Activated CD8-positive, alpha-beta memory T cell treated with anti-CD3 and anti-CD28 coated beads for 24 hours (primary cell): Measurements from ENCODE around the gene PACRG.

Source experiments
- DNase-seq: peaks from one replicate; pipeline ENCODE4 v3.0.0-alpha.2; 2020

Gene PACRG

DNA sequence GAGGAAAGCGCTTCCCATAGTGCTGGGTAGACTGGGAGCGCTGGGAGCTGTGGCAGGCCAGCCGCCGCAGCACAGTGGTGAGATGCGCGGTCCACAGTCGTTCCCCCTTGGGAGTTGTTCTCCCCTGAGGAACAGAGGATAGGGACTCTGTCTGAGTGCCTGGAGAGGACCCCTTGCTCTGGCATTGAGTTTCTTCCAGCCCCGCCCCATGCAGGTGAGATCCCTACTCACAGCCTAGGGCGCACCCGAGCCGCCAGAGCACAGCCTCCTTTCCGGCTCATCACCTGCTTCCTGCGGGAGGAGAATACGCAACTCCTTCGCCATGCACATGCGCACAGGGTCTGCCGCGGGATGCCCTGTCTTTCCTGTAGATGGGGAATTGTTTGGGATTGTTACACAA, 140.6 kb downstream of the PACRG start:
- DNase-seq, result no peak

DNA sequence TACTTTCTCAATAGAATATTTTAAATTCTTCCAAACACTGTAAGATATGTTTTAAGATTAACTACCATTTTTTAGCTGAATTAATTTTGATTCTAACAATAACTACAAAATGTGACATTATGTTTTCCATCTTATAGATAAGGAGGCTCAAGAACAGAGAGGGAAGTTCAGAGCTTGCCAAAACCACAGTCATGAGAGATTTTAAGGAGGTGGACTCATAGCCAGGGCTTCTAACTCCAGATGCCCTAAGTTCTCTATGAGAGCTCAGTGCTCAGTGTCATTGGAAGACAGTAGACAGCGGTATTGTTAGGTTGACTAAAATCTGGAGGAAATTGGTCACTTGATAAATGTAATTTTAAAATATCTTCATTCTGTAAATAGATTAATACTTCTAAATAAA, 144.2 kb downstream of the PACRG start:
- DNase-seq, result no peak

DNA sequence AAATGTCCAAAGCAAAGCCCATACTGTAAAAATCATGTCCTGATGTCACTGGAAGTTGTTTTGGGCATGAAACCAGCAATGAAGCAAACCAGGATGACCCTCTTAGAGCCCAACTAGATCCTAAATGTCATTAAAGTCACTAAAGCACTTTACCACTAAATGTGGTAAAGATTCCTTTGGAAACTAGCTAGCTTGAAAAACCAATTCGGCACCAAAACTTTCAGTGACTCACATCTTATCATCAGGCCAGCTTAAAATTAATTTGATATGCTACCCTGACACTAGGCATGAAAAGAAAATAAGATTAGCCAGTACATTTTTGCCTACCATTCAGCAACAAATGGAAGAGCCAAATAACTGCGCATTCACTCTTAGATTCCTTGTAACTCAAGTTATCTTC, 145.8 kb downstream of the PACRG start:
- DNase-seq, result no peak

DNA sequence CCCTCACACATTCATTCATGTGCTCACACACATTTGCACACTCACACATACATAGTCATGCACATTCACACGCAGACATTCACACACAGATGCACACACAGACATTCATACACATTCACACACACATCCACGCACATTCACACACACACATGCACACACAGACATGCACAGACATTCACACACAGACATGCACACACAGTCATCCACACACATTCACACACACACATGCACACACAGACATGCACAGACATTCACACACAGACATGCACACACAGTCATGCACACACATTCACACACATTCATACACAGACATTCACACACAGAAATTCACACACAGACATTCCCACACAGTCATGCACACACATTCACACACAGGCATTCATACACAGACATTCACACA, 147.3 kb downstream of the PACRG start:
- no peak for DNase-seq

DNA sequence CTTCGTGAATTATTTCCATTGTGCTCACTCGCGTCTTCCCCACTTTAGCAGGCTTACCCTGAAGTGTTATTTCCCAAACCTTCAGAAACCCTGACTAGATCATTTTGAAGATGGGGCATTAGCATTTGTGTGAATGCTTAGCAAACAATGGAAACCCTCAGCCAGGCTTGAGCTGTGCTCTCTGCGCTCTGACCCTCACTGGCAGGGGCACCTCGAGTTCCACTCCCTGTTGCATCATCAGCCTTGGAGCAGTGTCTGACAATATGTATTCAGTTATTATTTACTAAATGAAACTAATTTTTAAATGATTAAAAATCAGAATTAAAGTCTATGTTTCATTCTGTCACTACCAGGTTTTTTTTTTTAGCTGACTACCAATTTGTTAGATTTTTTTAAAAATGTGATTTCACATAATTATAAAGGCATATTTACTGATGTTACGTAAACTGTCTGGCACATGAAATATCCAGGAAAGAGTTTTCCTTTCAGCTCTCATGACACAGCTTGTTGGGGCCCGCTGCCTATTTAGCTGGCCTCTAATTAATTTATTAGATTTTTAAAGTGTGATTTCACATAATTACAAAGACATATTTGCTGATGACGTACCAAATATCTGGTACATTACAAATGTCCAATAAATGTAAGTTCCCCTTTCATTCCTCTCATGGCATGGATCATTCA, 155.2 kb downstream of the PACRG start:
- DNase-seq, result no peak

DNA sequence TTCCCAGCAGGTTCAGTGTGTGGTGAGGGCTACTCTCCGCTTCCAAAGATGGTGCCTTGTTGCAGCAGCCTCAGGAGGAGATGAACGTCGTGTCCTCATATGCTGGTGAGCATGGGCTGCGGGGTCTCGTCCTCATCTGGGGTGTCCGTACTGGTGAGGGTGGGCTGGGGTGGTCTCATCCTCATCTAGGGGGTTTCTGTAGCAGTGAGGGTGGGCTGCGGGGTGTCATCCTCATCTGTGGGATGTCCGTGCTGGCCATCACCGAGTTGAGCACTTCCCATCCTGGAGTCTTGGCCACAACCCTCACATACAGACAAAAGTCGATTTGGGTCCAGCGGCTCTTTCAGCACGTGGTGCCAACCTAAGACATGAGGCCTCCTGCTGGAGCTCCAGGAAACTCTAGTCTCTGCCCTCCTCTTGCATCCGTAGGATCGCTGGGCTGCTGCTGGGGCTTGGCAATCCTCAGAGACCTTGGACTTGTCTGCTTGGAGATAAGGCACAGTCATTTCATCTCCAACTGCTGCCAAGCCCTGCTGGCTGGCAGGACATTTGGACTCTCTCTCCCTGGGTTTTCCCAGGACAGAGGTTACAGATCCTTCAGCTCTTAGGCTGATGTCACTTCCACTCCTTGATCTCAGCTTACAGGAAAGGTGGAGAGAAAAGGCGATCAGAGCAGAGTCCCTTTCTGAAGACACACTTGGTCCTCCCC, 160.4 kb downstream of the PACRG start:
- no peak for DNase-seq

DNA sequence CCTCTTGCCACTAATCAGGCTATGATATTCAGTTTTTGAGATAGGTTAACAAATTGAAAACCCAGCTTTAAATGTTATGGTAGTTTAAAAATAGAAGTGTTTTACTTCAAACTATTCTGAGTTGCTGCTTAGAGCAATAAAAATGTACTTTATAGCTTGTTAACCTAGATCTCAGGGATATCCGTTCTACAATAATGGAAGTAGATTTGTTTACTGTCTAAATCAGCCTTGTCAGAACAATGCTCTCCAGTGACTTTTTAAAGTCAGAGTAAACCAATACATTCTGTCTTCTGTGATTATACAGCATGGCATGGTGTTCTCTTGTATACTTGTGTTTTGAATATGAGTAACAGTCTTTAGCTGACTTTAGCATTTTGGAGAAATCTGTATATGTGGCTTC, 161.5 kb downstream of the PACRG start:
- no peak for DNase-seq

DNA sequence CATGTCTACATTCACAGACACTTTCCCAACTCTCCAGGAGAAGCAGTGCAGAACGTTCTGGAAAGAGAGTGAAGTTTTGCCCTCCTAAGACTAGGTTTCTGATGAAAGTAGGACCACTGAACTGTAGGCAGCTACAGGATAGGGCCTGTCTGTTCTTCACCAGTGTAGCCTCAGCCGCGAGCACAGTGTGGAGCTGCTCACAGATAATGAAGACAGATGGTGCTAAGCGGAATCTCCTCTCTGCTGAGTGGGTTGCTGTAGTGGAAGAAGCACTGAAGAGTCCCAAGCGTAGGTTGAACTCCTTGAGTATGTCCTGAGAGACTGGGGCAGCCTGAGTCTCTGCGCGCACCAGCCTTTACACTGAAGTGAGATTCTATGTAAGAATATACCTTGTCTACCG, 170.2 kb downstream of the PACRG start:
- DNase-seq, result no peak

DNA sequence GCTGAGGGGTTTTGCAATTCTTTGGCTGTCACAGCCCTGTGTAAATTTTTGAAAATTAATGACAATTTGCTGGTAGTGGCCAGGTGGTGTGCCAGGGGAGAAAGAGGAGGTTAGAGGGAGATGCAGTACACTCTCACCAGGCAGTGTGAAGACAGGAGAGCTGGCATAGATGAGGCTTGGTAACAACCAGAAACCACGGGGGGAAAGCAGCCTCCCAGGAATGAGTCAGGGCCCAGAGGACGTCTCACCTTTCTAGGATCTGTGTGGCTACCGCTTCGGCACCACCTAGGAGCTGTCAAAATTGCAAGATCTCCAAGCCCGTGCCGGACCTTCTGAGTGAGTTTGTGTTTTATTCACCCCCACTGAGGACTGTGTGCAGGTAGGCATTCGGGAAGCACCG, 171.4 kb downstream of the PACRG start:
- DNase-seq, result no peak

DNA sequence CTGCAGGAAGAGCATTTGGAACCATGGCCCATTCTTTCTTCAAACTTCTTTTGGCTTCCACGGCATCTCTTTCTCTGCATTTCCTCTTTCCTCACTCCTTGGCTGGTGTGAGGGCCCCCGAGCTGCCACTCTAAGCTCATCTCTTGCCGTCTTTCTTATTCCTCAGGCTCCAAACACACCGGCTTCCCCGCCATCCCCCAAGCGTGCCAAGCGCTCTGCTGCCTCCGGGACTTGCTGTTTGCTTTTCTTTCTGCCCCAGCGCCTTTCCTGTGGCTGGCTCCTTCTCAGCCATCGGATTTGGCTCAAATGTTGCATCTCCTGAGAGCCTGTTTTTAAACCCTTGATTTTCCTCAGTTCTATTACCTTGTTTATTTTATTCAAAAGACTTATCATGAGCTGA, 172.7 kb downstream of the PACRG start:
- DNase-seq, result no peak

DNA sequence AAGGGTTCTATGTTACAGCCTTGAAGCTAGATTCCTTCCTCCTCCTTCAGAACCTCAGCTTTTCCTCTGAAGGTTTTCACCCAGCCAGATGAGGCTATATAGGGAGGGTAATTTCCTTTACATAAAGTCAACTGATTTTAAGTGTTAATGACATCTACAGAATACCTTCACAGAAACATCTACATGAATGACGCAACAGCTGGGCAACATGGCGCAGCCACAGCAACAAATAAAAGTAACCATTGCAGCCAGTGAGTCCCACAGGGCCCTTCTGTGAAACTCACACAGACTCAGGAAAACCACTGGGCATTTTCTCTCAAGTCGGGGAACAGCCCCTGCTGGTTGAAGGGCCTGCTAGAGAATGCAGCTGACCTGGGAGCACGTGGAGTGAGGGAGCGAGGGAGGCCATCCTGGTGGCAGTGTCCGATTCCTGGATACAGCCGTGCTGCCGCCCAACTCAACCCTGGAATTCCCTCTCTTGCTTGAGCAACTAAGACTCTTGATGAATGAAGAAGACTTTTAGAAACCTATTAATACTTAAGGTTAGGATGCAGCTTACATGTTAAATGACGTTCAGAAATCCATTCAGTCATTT, 176.4 kb downstream of the PACRG start:
- DNase-seq, result no peak

DNA sequence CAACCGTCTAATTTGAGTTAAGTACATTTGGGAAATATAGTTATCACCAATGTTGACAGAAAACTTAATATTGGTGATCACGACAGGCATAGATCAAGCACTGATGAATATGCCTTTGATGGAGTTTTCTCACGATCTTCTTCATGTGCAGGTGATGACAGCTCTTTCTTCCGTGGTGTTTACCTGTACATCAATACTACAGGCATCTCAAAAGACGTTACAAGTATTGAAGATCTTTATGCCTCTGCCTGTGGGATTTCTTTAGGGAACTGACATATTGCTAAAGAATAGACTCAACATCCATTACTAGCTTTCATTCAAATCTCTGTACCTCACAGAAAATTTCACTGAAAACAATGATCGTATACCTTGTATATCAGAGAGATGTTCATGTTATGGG, 178.7 kb downstream of the PACRG start:
- DNase-seq, result no peak

DNA sequence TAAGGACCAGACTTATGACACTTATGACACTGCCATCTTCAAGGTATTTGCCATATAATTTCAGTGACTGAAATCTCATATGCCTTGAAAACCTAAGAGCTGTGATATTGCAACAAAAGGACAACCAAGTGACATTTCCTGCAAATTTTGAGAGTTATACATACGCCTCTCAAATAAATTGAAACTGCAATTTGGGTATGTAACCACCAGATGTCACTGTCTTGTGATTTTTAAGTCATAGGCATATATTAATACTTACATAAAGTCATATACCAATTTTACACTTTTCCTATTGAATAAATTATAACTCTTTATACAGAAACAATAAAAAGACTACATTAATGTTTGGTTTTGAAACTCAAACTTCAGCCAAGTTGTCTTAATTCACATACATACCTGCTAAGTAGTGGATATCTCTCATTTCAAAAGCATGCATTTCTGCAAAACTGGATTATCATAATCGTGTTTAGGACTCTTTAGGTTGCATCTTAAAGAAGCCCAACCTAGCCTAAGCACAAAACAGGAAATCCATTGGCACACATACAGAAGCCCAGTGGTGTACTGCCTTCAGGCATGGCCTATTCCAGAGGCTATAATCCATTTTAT, 180.2 kb downstream of the PACRG start:
- no peak for DNase-seq

DNA sequence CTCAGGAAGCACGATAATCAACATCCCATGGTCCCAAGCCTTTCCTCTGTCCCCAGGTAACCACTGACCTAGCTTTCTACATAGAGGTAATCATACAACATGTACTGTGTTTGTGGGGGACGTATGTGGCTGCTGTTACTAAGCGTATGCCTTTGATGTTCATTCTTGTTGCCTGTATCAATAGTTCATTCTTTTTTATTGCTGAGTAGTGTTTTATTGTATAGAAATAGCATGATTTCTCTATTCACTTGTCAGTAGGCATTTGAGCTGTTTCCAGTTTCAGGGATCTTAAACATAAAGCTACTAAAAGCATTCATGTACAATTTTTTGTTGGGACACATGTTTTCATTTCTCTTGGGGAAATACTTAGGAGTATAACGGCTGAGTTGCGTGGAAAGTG, 185.4 kb downstream of the PACRG start:
- DNase-seq, result no peak

DNA sequence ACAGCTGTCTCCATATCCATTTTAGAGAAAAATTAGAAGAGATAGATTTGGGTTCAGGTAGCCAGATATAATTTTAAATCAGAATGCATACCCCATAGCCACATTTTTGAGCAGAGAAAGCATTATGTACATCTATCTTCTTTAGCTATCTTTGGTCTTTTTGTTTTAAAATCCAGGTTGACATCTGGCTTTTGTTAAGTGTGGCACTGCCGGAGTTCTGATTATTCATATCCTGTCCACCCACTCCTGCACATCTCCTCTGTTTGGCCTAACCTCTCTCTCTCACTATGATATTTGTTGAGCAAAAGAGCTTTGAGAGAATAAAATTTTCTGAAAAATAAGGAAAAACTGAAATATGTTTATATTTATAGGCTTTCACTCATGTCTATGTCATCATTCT, 189.7 kb downstream of the PACRG start:
- no peak for DNase-seq

DNA sequence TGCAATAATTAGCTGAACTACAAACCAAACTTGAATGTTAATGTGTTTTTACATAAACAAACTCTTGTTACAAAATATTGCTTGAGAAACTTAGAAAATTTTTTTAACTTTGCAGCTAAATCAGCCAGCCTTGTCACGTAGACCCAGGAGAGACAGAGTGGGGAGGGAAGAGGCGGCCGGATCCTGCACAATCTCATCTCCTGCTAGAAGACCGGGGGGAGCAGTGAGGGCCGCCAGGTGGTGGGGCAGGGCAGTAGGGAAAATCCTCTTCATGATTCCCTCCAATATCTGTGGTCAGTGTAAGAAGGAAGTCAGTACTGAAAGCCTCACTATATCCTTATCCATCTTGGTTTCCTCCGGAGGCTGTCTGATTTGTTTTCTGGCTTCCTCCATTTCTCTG, 193.3 kb downstream of the PACRG start:
- DNase-seq, result no peak

DNA sequence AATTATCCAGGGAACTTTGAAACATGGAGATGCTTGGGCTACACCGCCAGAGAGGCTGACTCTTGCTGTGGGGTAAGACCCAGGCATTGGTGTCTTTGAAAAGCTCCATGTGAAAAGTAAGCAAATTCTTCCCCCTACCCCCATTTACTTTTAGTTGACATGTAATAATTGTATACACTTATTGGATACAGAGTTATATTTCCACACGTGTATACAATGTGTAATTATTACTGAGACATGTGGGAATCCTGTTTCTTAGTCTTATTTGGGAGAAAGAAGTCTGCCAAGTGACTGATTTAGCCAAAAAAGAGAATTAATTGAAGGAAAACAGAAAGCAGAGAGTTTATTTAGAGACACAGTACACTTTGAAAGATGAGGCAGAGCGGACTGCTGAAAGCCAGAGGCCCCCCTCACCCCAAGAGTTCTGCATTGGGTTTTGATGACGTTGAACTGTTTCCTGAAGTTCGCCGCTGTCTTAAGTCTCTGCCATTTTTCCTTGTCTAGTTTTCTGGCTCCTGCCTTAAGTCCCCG, 193.8 kb downstream of the PACRG start:
- no peak for DNase-seq

DNA sequence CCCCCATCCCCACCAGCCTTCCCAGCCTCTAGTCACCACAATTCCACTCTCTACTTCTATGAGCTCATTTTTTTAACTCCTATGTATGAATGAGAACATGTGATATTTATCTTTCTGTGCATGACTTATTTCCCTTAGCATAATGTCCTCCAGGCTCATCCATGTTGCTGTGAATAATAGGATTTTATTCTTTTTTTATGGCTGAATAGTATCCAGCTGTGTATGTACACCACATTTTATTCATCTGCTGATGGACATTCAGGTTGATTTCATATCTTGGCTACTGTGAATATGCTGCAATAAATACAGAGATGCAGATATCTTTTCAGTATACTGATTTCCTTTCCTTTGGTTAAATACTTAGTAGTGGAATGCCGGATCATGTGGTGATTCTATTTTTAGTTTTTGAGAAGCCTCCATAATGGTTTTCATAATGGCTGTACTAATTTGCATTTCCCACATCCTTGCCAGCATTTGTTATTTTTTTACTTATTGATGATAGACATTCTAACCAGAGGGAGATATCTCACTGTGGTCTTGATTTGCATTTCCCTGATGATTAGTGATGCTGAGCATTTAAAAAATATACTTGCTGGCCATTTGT, 194.9 kb downstream of the PACRG start:
- DNase-seq, result no peak

DNA sequence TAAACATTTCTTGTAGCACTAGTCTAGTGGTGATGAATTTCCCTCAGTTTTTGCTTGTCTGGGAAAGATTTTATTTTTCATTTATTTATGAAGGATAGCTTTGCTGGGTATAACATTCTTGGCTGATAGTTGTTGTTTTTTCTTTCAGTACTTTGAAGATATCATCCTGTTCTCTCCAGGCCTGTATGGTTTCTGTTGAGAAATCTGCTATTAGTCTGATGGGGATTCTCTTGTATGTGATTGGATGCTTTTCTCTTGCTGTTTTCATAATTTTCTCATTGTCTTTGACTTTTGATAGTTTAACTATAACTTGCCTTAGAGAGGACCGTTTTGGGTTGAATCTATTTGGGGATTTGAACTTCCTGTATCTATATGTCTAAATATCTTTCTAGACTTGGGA, 207.1 kb downstream of the PACRG start:
- DNase-seq, result no peak

DNA sequence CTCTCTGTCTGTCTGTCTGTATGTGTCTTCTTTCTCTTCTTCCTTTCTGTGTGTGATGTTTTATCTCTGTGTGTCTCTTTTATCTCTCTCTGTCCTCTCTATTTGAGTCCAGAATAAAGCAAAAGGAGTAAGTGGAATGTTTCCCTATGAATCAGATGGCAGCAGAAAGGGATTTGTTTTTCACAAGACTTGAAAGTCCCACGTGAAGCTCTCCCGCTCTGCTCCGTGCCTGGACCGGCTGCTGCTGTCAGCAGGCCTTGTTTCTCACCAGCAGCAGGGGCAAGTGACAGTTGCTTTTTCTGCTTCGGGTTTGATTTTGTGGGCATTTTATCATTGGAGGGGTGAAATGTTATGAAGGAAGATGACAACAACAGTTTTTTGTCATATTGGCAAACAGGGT, 212.7 kb downstream of the PACRG start:
- DNase-seq, result no peak

DNA sequence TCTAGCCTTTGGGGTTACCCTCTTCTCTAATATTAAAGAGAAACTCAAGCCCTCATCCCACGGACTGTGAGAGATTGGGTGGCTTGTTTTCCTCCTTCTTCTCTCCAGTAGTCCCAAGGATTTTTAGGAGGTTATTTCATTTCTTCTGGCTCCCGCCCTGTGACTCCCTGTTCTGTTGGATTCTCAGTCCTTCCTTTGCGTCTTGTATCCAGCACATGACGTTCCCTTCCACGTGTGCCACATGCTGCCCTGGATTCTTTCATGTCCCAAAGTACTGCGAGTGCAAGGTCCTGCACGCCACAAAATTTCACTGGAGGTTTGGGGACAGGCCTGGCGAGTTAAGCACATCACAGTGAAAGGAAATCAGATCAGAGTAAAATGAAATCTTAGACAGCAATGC, 213.4 kb downstream of the PACRG start:
- no peak for DNase-seq

DNA sequence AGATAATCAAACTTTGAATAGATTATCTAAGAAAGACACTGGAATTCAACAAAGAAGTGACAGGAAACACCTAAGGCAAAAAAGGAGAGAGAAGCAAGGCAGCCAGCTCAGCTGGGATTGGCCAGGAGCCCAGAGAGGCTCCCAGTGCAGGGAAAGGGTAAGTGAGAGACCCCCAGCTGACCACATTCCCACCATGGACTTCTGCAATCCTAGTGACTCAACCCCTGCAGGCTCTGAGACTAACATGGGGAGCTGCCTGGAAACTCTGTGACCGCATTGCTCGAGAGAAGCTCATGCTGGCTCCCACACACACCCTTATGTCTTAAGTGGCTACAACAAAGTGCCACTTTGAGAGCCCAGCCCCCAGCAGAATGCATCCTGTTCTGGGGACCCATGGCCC, 215.1 kb downstream of the PACRG start:
- no peak for DNase-seq

DNA sequence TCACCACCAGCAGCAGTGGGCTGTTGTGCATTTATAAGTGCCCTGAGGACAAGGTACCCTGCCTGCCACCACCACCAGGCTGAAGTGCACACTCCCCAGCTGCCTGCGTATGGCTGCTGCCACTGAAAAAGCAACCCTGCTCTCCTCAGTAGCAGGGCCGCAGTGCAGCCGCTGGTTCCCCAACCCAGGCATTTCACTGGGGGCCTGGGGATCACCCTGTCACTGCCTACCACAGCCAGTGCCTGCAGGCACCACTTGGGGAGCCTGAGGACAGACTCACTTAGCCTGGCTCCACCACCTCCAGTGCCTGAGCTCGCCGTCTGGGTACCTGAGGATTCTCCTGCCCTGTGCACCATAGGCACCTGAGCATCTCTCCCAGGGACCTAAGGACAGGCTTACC, 215.6 kb downstream of the PACRG start:
- DNase-seq, result no peak
